Measurements from ENCODE around the gene CFAP92.

CFAP92 gene

GRCh38 chr3:128965280-128965679 lies 28.6 kb downstream of the CFAP92 start:
- H3K4me1 ChIP-seq (ENCODE audit: insufficient read depth, insufficient read length), result no peaks in the 10 kb centered on the region
- H3K9me3 ChIP-seq (ENCODE audit: insufficient read depth, low read length), result no peaks in the 10 kb centered on the region
- no peak for TF ChIP-seq SUZ12 (IDR thresholded peaks at IDR 0.05; ENCODE audit: extremely low read depth, insufficient read depth, insufficient read length)
- TF ChIP-seq ZNF274 (IDR thresholded peaks at IDR 0.05; ENCODE audit: low read depth, low read length), result no peak
- no peak for TF ChIP-seq YY1 (IDR thresholded peaks at IDR 0.05; ENCODE audit: insufficient read depth, insufficient read length)
- no peak for DNase-seq (ENCODE audit: low read depth, low spot score)
- H3K9ac ChIP-seq (ENCODE audit: insufficient read length, low read depth), result no peak overlapping the region
- no peak overlapping the region for H3K4me3 ChIP-seq (ENCODE audit: insufficient read length, low read depth)
- no peaks in the 10 kb centered on the region for H3K36me3 ChIP-seq (ENCODE audit: insufficient read depth, insufficient read length, low read length)
- no peaks in the 10 kb centered on the region for H3K27me3 ChIP-seq (ENCODE audit: insufficient read depth, insufficient read length)

- no peaks in the 10 kb centered on the region for H3K36me3 ChIP-seq (ENCODE audit: insufficient read depth, insufficient read length, low read length)
- H3K4me3 ChIP-seq (ENCODE audit: insufficient read length, low read depth), result no peak overlapping the region
- H3K9ac ChIP-seq (ENCODE audit: insufficient read length, low read depth), result no peak overlapping the region
- DNase-seq (ENCODE audit: low read depth, low spot score), result no peak
- TF ChIP-seq SUZ12 (IDR thresholded peaks at IDR 0.05; ENCODE audit: extremely low read depth, insufficient read depth, insufficient read length), result no peak
- H3K4me1 ChIP-seq (ENCODE audit: insufficient read depth, insufficient read length), result no peaks in the 10 kb centered on the region
- H3K27me3 ChIP-seq (ENCODE audit: insufficient read depth, insufficient read length), result no peaks in the 10 kb centered on the region
- H3K9me3 ChIP-seq (ENCODE audit: insufficient read depth, low read length), result peaks cover 14% of the 10 kb centered on the region; the same call in 1 of the 2 replicates
These were observed 37.4 kb downstream of the CFAP92 start for GRCh38 chr3:128956440-128956839.

GRCh38 chr3:128950223-128950938 lies 43.5 kb downstream of the CFAP92 start:
- Histone ChIP-seq H3K36me3 (ENCODE audit: insufficient read depth, insufficient read length, low read length) (no peaks in the 10 kb centered on the region), H3K4me1 (ENCODE audit: insufficient read depth, insufficient read length) (peaks cover 2% of the 10 kb centered on the region), H3K9ac (ENCODE audit: insufficient read length, low read depth) (no peak overlapping the region), H3K27me3 (ENCODE audit: insufficient read depth, insufficient read length) (no peaks in the 10 kb centered on the region), H3K4me3 (ENCODE audit: insufficient read length, low read depth) (no peak overlapping the region), H3K9me3 (ENCODE audit: insufficient read depth, low read length) (peaks cover 8% of the 10 kb centered on the region; the same call in 1 of the 2 replicates)
- TF ChIP-seq YY1 (IDR thresholded peaks at IDR 0.05; ENCODE audit: insufficient read depth, insufficient read length) (no peak), ZNF274 (IDR thresholded peaks at IDR 0.05; ENCODE audit: low read depth, low read length) (no peak), SUZ12 (IDR thresholded peaks at IDR 0.05; ENCODE audit: extremely low read depth, insufficient read depth, insufficient read length) (no peak)
- DNase-seq (ENCODE audit: low read depth, low spot score), result peak; percentile 16

- H3K36me3 ChIP-seq (ENCODE audit: insufficient read depth, insufficient read length, low read length), result no peaks in the 10 kb centered on the region
- no peak overlapping the region for H3K4me3 ChIP-seq (ENCODE audit: insufficient read length, low read depth)
- TF ChIP-seq ZNF274 (IDR thresholded peaks at IDR 0.05; ENCODE audit: low read depth, low read length), result no peak
- TF ChIP-seq SUZ12 (IDR thresholded peaks at IDR 0.05; ENCODE audit: extremely low read depth, insufficient read depth, insufficient read length), result no peak
- TF ChIP-seq YY1 (IDR thresholded peaks at IDR 0.05; ENCODE audit: insufficient read depth, insufficient read length), result no peak
- peaks cover 2% of the 10 kb centered on the region for H3K4me1 ChIP-seq (ENCODE audit: insufficient read depth, insufficient read length)
- H3K9me3 ChIP-seq (ENCODE audit: insufficient read depth, low read length), result peaks cover 8% of the 10 kb centered on the region; the same call in 1 of the 2 replicates
- DNase-seq (ENCODE audit: low read depth, low spot score), result no peak
- H3K9ac ChIP-seq (ENCODE audit: insufficient read length, low read depth), result no peak overlapping the region
- no peaks in the 10 kb centered on the region for H3K27me3 ChIP-seq (ENCODE audit: insufficient read depth, insufficient read length)
These were observed 44.7 kb downstream of the CFAP92 start for GRCh38 chr3:128949158-128949557.

- TF ChIP-seq ZNF274 (IDR thresholded peaks at IDR 0.05; ENCODE audit: low read depth, low read length) (no peak), YY1 (IDR thresholded peaks at IDR 0.05; ENCODE audit: insufficient read depth, insufficient read length) (no peak), SUZ12 (IDR thresholded peaks at IDR 0.05; ENCODE audit: extremely low read depth, insufficient read depth, insufficient read length) (no peak)
- Histone ChIP-seq H3K4me1 (ENCODE audit: insufficient read depth, insufficient read length) (peaks cover 2% of the 10 kb centered on the region), H3K36me3 (ENCODE audit: insufficient read depth, insufficient read length, low read length) (no peaks in the 10 kb centered on the region), H3K4me3 (ENCODE audit: insufficient read length, low read depth) (no peak overlapping the region), H3K27me3 (ENCODE audit: insufficient read depth, insufficient read length) (no peaks in the 10 kb centered on the region), H3K9ac (ENCODE audit: insufficient read length, low read depth) (no peak overlapping the region), H3K9me3 (ENCODE audit: insufficient read depth, low read length) (no peaks in the 10 kb centered on the region)
- DNase-seq (ENCODE audit: low read depth, low spot score), result no peak
These were observed 47.5 kb downstream of the CFAP92 start for GRCh38 chr3:128946411-128946810.

- Histone ChIP-seq H3K27me3 (ENCODE audit: insufficient read depth, insufficient read length) (no peaks in the 10 kb centered on the region), H3K4me3 (ENCODE audit: insufficient read length, low read depth) (no peak overlapping the region), H3K36me3 (ENCODE audit: insufficient read depth, insufficient read length, low read length) (no peaks in the 10 kb centered on the region), H3K4me1 (ENCODE audit: insufficient read depth, insufficient read length) (peaks cover 2% of the 10 kb centered on the region), H3K9me3 (ENCODE audit: insufficient read depth, low read length) (no peaks in the 10 kb centered on the region), H3K9ac (ENCODE audit: insufficient read length, low read depth) (no peak overlapping the region)
- DNase-seq (ENCODE audit: low read depth, low spot score), result no peak
- TF ChIP-seq ZNF274 (IDR thresholded peaks at IDR 0.05; ENCODE audit: low read depth, low read length) (no peak), SUZ12 (IDR thresholded peaks at IDR 0.05; ENCODE audit: extremely low read depth, insufficient read depth, insufficient read length) (no peak), YY1 (IDR thresholded peaks at IDR 0.05; ENCODE audit: insufficient read depth, insufficient read length) (no peak)
These were observed 48.0 kb downstream of the CFAP92 start for GRCh38 chr3:128945878-128946175.

GRCh38 chr3:128945041-128945877 lies 48.6 kb downstream of the CFAP92 start:
- TF ChIP-seq YY1 (IDR thresholded peaks at IDR 0.05; ENCODE audit: insufficient read depth, insufficient read length), result no peak
- no peak for TF ChIP-seq ZNF274 (IDR thresholded peaks at IDR 0.05; ENCODE audit: low read depth, low read length)
- no peak for TF ChIP-seq SUZ12 (IDR thresholded peaks at IDR 0.05; ENCODE audit: extremely low read depth, insufficient read depth, insufficient read length)
- Histone ChIP-seq H3K36me3 (ENCODE audit: insufficient read depth, insufficient read length, low read length) (no peaks in the 10 kb centered on the region), H3K9ac (ENCODE audit: insufficient read length, low read depth) (no peak overlapping the region), H3K4me1 (ENCODE audit: insufficient read depth, insufficient read length) (no peaks in the 10 kb centered on the region), H3K27me3 (ENCODE audit: insufficient read depth, insufficient read length) (no peaks in the 10 kb centered on the region), H3K9me3 (ENCODE audit: insufficient read depth, low read length) (no peaks in the 10 kb centered on the region), H3K4me3 (ENCODE audit: insufficient read length, low read depth) (no peak overlapping the region)
- DNase-seq (ENCODE audit: low read depth, low spot score), result no peak
